ENCODE results near the gene ACSL3.
"Not testable (repeated sequence)": the region's sequence is repeated elsewhere in the genome, so short reads cannot be mapped to it uniquely, and the experiment has no call there.

Gene ACSL3

GRCh38 chr2:222860740-222861410 lies at the start of gene ACSL3:
Gene ACSL3, plus strand, starts transcription at chr2:222861036. Its CDS starts 47,737 bp downstream, at chr2:222908773.
- DNase-seq (ENCODE audit: low read depth in 2 of 2, low spot score in 1 of 2): peak; percentile 72 to 84

GRCh38 chr2:222811828-222812227 lies 49.0 kb upstream of the ACSL3 start:
- DNase-seq (ENCODE audit: low read depth in 2 of 2, low spot score in 1 of 2): no peak

GRCh38 chr2:222813177-222813843 lies 47.5 kb upstream of the ACSL3 start:
- no peak for DNase-seq (ENCODE audit: low read depth in 2 of 2, low spot score in 1 of 2)

GRCh38 chr2:222819722-222820333 lies 41.0 kb upstream of the ACSL3 start:
- no peak for DNase-seq (ENCODE audit: low read depth in 2 of 2, low spot score in 1 of 2)

GRCh38 chr2:222823183-222823930 lies 37.5 kb upstream of the ACSL3 start:
- no peak for DNase-seq (ENCODE audit: low read depth in 2 of 2, low spot score in 1 of 2)

- DNase-seq (ENCODE audit: low read depth in 2 of 2, low spot score in 1 of 2): no peak
Measured at GRCh38 chr2:222825031-222825430, 35.8 kb upstream of the ACSL3 start.

- DNase-seq (ENCODE audit: low read depth in 2 of 2, low spot score in 1 of 2): no peak
Measured at GRCh38 chr2:222827417-222827816, 33.4 kb upstream of the ACSL3 start.

GRCh38 chr2:222828572-222828971 lies 32.3 kb upstream of the ACSL3 start:
- DNase-seq (ENCODE audit: low read depth in 2 of 2, low spot score in 1 of 2): no peak

- DNase-seq (ENCODE audit: low read depth in 2 of 2, low spot score in 1 of 2): no peak
Measured at GRCh38 chr2:222830164-222830563, 30.7 kb upstream of the ACSL3 start.

GRCh38 chr2:222833410-222833809 lies 27.4 kb upstream of the ACSL3 start:
- no peak for DNase-seq (ENCODE audit: low read depth in 2 of 2, low spot score in 1 of 2)

GRCh38 chr2:222835143-222835822 lies 25.6 kb upstream of the ACSL3 start:
- no peak for DNase-seq (ENCODE audit: low read depth in 2 of 2, low spot score in 1 of 2)

- no peak for DNase-seq (ENCODE audit: low read depth in 2 of 2, low spot score in 1 of 2)
Measured at GRCh38 chr2:222835823-222836151, 25.0 kb upstream of the ACSL3 start.

- DNase-seq (ENCODE audit: low read depth in 2 of 2, low spot score in 1 of 2): no peak
Measured at GRCh38 chr2:222837643-222838056, 23.2 kb upstream of the ACSL3 start.

GRCh38 chr2:222840060-222840802 lies 20.6 kb upstream of the ACSL3 start:
- DNase-seq (ENCODE audit: low read depth in 2 of 2, low spot score in 1 of 2): no peak

GRCh38 chr2:222842491-222843174 lies 18.2 kb upstream of the ACSL3 start:
- no peak for DNase-seq (ENCODE audit: low read depth in 2 of 2, low spot score in 1 of 2)

GRCh38 chr2:222844323-222844722 lies 16.5 kb upstream of the ACSL3 start:
- no peak for DNase-seq (ENCODE audit: low read depth in 2 of 2, low spot score in 1 of 2)

- DNase-seq (ENCODE audit: low read depth in 2 of 2, low spot score in 1 of 2): not testable (repeated sequence)
Measured at GRCh38 chr2:222845314-222845713, 15.5 kb upstream of the ACSL3 start.

GRCh38 chr2:222846003-222846402 lies 14.8 kb upstream of the ACSL3 start:
- DNase-seq (ENCODE audit: low read depth in 2 of 2, low spot score in 1 of 2): no peak

- DNase-seq (ENCODE audit: low read depth in 2 of 2, low spot score in 1 of 2): not testable (repeated sequence)
Measured at GRCh38 chr2:222848031-222848430, 12.8 kb upstream of the ACSL3 start.

GRCh38 chr2:222848862-222849261 lies 12.0 kb upstream of the ACSL3 start:
- DNase-seq (ENCODE audit: low read depth in 2 of 2, low spot score in 1 of 2): no peak

Measured in stimulated activated CD8-positive, alpha-beta memory T cell treated with anti-CD3 and anti-CD28 coated beads, Interleukin-4, amount 100 ng/mL, for 4 hours (primary cell).